ENCODE results near the gene GRPEL1.

GRPEL1 gene

GRCh38 chr4:7044137-7044930 is 23.5 kb downstream of the GRPEL1 start:
- DNase-seq (ENCODE audit: low spot score), result no peak

- DNase-seq (ENCODE audit: low spot score), result no peak
Observed at GRCh38 chr4:7043284-7044136, 24.4 kb downstream of the GRPEL1 start, which contains the start of gene TADA2B. Gene TADA2B, plus strand, starts transcription at chr4:7043372. Its CDS starts 208 bp downstream, at chr4:7043580.

- DNase-seq (ENCODE audit: low spot score), result peak; percentile 100
Observed at GRCh38 chr4:7042503-7043283, 25.2 kb downstream of the GRPEL1 start.

GRCh38 chr4:7041801-7042502 is 25.9 kb downstream of the GRPEL1 start:
- DNase-seq (ENCODE audit: low spot score), result no peak

GRCh38 chr4:7041246-7041645 is 26.6 kb downstream of the GRPEL1 start:
- no peak for DNase-seq (ENCODE audit: low spot score)

GRCh38 chr4:7040765-7041164 is 27.1 kb downstream of the GRPEL1 start:
- DNase-seq (ENCODE audit: low spot score), result no peak

- DNase-seq (ENCODE audit: low spot score), result no peak
Observed at GRCh38 chr4:7037425-7037824, 30.4 kb downstream of the GRPEL1 start.

- DNase-seq (ENCODE audit: low spot score), result peak; percentile 62
Observed at GRCh38 chr4:7034262-7035081, 33.4 kb downstream of the GRPEL1 start.

- no peak for DNase-seq (ENCODE audit: low spot score)
Observed at GRCh38 chr4:7032596-7032995, 35.3 kb downstream of the GRPEL1 start.

GRCh38 chr4:7031558-7032449 is 36.1 kb downstream of the GRPEL1 start:
- DNase-seq (ENCODE audit: low spot score), result no peak

GRCh38 chr4:7030856-7031255 is 37.0 kb downstream of the GRPEL1 start:
- no peak for DNase-seq (ENCODE audit: low spot score)

GRCh38 chr4:7029921-7030320 is 37.9 kb downstream of the GRPEL1 start:
- DNase-seq (ENCODE audit: low spot score), result no peak

- DNase-seq (ENCODE audit: low spot score), result no peak
Observed at GRCh38 chr4:7029212-7029611, 38.7 kb downstream of the GRPEL1 start.

- DNase-seq (ENCODE audit: low spot score), result no peak
Observed at GRCh38 chr4:7027913-7028312, 40.0 kb downstream of the GRPEL1 start.

GRCh38 chr4:7027284-7027683 is 40.6 kb downstream of the GRPEL1 start:
- no peak for DNase-seq (ENCODE audit: low spot score)

- no peak for DNase-seq (ENCODE audit: low spot score)
Observed at GRCh38 chr4:7026107-7026506, 41.8 kb downstream of the GRPEL1 start.

GRCh38 chr4:7025040-7025602 is 42.7 kb downstream of the GRPEL1 start:
- DNase-seq (ENCODE audit: low spot score), result no peak

- no peak for DNase-seq (ENCODE audit: low spot score)
Observed at GRCh38 chr4:7024336-7024890, 43.5 kb downstream of the GRPEL1 start.

- no peak for DNase-seq (ENCODE audit: low spot score)
Observed at GRCh38 chr4:7023901-7024300, 44.0 kb downstream of the GRPEL1 start.

Data from HuH-7 (cell line).